ENCODE measurements around the gene SRCIN1.
"Not testable (repeated sequence)": the region's sequence is repeated elsewhere in the genome, so short reads cannot be mapped to it uniquely, and the experiment has no call there.

SRCIN1 gene

GRCh38 chr17:38605841-38606645, at the start of gene SRCIN1:
TSS of gene SRCIN1 (minus strand) at chr17:38605952. CDS start at chr17:38605705, 247 bp downstream.
- peak; percentile 96 for DNase-seq (ENCODE audit: low spot score)

- peak; percentile 53 for DNase-seq (ENCODE audit: low spot score)
Observed at GRCh38 chr17:38654411-38655398, 49.0 kb upstream of the SRCIN1 start.

DNA sequence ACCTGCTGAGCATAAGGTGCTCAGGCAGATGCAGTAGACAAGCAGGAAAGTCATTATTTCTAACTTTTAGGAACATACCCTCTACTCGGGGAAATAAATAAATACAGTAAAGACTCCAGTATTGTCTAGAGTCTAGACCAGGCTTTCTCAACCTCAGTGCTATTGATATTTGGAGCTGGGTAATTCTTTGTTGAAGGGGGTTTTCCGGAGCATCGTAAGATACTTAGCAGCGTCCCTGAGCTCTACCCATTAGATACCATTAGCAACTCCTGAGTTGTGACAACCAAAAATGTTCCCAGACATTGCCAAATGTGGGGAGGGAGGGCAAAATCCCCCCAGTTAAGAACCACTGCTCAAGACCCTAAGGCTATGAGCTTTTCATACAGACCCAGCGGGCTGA, 47.9 kb upstream of the SRCIN1 start:
- no peak for DNase-seq (ENCODE audit: low spot score)

- DNase-seq (ENCODE audit: low spot score), result peak; percentile 20
Observed at GRCh38 chr17:38653230-38653629, 47.5 kb upstream of the SRCIN1 start.

DNA sequence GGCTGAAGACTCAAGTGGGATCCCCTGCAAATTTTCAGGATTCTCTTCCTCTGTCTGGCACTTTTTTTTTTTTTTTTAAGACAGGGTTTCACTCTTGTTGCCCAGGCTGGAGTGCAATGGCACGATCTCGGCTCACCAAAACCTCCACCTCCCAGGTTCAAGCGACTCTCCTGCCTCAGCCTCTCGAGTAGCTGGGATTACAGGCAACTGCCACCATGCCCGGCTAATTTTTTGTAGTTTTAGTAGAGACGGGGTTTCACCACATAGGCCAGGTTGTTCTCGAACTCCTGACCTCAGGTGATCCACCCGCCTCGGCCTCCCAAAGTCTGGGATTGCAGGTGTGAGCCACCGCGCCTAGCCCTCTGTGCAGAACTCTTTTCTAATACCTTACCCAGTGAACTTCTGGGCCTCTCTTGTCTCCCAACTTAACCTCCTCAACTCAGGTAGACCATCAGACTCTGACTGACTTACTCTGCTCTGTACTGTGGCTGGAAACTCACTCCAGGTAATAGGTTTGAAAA, 45.0 kb upstream of the SRCIN1 start:
- not testable (repeated sequence) for DNase-seq (ENCODE audit: low spot score)

DNA sequence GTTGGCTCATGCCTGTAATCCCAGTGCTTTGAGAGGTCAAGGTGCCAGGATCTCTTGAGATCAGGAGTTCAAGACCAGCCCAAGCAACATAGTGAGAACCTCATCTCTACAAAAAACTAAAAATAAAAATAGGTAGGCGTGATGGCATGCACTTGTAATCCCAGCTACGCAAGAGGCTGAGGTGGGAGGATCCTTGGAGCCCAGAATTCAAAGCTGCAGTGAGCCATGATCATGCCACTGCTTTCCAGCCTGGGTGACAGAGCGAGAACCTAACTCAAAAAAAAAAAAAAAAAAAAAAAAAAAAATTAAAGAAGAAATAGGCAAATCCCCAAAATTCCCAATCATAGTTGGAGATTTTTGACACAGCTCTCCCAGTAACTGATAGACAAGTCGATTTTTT, 32.2 kb upstream of the SRCIN1 start:
- DNase-seq (ENCODE audit: low spot score), result no peak

DNA sequence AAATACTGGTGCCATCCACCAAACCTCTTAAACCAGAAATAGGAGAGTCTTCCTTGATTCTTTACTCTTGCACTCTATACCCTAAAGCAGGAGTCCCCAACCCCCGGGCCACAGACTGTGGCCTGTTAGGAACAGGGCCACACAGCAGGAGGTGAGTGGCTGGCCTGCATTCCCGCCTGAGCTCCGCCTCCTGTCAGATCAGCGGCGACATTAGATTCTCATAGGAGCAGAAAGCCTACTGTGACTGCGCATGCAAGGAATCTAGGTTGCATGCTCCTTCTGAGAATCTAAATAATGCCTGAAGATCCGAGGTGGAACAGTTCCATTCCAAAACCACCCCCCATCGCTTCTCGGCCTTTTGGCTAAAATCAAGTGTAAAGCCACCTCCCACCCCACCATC, 30.3 kb upstream of the SRCIN1 start:
- no peak for DNase-seq (ENCODE audit: low spot score)

GRCh38 chr17:38632334-38632733, 26.6 kb upstream of the SRCIN1 start:
- no peak for DNase-seq (ENCODE audit: low spot score)

DNA sequence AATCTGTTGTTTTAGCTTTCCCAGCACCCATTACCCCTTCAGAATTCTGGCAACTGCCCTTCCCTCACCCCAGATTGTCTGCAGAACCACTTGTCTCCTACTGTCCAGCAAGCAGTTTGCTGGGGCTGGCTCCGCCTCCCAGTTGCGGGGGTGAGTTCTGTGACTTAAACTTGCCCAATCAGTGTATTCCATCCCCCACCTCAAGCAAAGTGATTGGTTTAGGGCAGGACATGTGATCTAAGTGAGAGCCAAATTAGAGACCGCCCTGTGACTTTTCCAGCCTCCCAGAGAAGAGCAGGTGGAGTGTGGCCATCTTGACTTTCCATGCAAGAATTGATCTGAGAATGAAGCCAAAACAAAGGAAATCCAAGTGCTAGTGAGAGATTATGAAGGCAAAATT, 22.7 kb upstream of the SRCIN1 start:
- DNase-seq (ENCODE audit: low spot score), result peak; percentile 39

GRCh38 chr17:38627957-38628356, 22.2 kb upstream of the SRCIN1 start:
- no peak for DNase-seq (ENCODE audit: low spot score)

- DNase-seq (ENCODE audit: low spot score), result not testable (repeated sequence)
Observed at GRCh38 chr17:38626606-38627226, 21.0 kb upstream of the SRCIN1 start.

GRCh38 chr17:38625482-38625881, 19.7 kb upstream of the SRCIN1 start:
- no peak for DNase-seq (ENCODE audit: low spot score)

- DNase-seq (ENCODE audit: low spot score), result not testable (repeated sequence)
Observed at GRCh38 chr17:38624782-38625355, 19.1 kb upstream of the SRCIN1 start.

GRCh38 chr17:38621538-38621937, 15.8 kb upstream of the SRCIN1 start:
- peak; percentile 15 for DNase-seq (ENCODE audit: low spot score)

GRCh38 chr17:38620551-38621277, 15.0 kb upstream of the SRCIN1 start:
- peak; percentile 20 for DNase-seq (ENCODE audit: low spot score)

DNA sequence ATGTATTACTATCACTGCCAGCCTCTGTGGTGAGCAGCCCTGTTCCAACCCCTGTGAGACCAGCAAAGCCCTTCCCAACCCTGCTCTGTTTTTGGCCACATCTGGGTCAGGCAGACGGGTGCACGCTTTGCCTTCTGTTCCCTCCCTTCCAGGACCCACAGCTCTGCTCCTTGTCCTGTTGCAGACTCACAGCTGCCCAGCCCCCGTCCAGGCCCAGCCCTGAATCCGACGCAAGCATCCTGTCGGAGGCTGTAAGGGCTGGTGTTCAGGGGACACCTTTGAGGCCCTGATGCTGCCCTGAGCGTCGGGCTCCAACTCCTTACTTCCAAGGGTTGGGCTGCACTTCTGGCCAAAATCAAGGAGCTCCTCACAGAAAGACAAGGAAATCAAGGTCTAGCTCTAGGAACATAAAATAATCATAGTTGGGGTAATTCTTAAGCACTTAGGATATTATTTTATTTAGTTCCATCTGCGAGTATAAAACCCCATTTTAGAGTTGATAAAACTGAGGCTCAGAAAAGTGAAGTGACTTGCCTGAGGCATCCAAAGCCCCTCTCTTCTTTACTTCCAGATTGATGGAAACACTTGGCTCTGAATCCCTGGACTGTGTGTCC, 14.3 kb upstream of the SRCIN1 start:
- peak; percentile 23 for DNase-seq (ENCODE audit: low spot score)

GRCh38 chr17:38619451-38619795, 13.7 kb upstream of the SRCIN1 start:
- peak; percentile 11 for DNase-seq (ENCODE audit: low spot score)

DNA sequence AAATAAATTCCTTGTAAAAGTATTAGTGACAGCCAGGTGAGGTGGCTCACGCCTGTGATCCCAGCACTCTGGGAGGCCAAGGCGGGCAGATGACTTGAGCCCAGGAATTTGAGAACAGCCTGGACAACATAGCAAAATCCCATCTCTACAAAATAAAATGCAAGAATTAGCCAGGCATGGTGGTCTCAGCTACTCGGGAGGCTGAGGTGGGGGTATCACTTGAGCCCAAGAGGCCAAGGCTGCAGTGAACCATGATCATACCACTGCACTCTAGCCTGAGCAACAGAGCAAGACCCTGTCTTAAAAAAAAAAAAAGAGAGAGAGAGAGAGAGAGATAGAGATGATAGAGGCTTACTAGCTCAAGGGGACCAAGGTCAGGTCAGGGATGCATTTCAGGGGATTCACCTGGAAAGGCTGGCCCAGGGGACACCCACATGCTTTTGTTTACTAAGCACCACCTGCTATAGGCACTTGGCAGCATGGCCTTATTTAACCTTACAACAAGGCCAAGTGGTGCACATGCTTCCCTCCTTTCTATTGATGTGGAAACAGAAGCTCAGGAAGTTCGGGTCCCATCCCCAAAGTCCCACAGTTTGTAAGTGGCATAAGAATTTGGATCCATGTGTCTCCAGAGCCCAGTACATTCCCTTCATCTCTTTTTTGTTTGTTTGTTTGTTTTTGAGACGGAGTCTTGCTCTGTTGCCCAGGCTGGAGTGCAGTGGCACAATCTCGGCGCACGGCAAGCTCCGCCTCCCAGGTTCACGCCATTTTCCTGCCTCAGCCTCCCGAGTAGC, 12.4 kb upstream of the SRCIN1 start:
- DNase-seq (ENCODE audit: low spot score), result peak; percentile 28

DNA sequence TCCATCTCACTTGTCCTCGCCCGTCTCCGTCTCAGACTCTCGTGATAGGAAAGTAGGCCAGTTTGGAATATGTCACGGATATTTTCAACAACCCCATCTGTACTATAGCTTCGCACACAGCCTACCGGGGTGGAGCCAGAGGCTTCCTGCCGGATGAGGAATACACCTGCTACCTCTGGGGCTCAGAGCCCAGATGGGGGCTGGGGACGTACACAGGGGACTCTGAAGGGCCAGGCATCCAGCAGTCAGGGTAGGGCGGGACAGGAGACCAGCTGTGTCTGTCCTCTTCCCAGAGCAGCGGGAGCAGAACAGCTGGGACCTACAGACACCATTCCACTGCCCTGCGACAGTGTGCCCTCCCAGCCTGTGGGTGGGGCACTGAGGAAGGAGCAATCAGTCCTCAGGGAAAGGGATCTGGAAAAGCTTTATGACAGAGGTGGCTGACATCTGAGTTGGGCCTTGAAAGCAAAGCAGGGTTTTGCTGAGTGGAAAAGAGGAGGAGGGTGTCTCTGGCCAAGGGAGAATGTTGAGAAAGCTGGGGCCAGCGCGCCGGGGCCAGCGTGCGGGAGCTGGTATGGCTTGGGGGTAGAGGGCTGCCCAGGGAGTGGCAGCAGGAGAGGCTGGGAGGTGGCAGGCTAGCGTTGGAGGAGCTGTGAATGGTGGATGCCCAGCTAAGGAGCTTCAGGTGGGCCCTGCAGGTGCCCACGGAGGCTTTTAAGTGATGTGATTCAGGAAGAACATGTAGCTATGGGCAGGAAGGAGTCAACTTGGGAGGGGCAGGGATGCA, 11.5 kb upstream of the SRCIN1 start:
- peak; percentile 44 for DNase-seq (ENCODE audit: low spot score)

All from D341Med (cell line).